PC-9 (cell line): ENCODE measurements around the gene BPIFB2.

ENCODE experiments used
- EZH2 ChIP-seq: fragments of 200-600 bp; sonication (generic); IDR thresholded peaks from 2 replicates; pipeline ENCODE4 v1.8.0; 2017; ENCODE audit warnings: antibody characterized with exemption, low read depth
- TF ChIP-seq, protein P1 (sequence below): fragments of 200-600 bp; sonication (generic); conservative IDR thresholded peaks from 2 replicates; pipeline ENCODE4 v1.6.1; 2017; ENCODE audit warnings: mixed run types, antibody characterized with exemption, mild to moderate bottlenecking, moderate library complexity

DNA sequence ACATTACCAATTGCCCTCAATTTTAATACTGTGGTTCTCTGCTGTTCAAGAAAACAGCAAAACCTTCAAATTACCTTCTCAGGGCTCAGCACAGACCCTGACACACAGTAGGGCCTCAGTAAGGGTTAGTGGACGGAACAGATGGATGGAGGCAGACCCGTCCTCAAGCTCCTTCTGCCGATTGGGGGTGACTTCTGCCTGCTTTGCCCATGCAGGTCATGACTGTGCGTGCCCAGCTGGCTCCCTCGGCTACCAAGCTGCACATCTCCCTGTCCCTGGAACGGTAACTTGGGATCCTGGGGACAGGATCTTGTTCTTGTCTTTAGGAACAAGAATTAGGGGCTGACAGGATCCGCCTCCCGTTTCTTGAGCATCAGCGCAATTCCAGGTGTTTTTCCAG lies 62.2 kb downstream of the BPIFB2 start:
- TF ChIP-seq, protein P1, sequence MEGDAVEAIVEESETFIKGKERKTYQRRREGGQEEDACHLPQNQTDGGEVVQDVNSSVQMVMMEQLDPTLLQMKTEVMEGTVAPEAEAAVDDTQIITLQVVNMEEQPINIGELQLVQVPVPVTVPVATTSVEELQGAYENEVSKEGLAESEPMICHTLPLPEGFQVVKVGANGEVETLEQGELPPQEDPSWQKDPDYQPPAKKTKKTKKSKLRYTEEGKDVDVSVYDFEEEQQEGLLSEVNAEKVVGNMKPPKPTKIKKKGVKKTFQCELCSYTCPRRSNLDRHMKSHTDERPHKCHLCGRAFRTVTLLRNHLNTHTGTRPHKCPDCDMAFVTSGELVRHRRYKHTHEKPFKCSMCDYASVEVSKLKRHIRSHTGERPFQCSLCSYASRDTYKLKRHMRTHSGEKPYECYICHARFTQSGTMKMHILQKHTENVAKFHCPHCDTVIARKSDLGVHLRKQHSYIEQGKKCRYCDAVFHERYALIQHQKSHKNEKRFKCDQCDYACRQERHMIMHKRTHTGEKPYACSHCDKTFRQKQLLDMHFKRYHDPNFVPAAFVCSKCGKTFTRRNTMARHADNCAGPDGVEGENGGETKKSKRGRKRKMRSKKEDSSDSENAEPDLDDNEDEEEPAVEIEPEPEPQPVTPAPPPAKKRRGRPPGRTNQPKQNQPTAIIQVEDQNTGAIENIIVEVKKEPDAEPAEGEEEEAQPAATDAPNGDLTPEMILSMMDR, result no peak
- no peak for TF ChIP-seq EZH2
